Measurements from ENCODE around the gene PCDHGA10. TPM values are rescaled to one million over a fixed set of nuclear protein-coding genes. Genes with fewer than 3 reads are reported as not detected.

The PCDHGA10 gene
- total RNA-seq, 1 experiment from 2014 or later, result 2.9 TPM

Other genes starting within 250 kb of the PCDHGA10 start
- gene PCDHB7, start 240.3 kb upstream of the PCDHGA10 start, total RNA-seq (2014; rRNA removed; shearing (Covaris generic)), result 0.85 and 0.87 TPM in 2 replicates
- gene PCDHB8, start 235.2 kb upstream of the PCDHGA10 start, total RNA-seq (2014; rRNA removed; shearing (Covaris generic)), result 0.75 and 1.8 TPM in 2 replicates
- 11.9 and 16.3 TPM in 2 replicates for gene PCDHB16, start 230.6 kb upstream of the PCDHGA10 start, total RNA-seq (2014; rRNA removed; shearing (Covaris generic))
- 2.7 and 3.8 TPM in 2 replicates for gene PCDHB9, start 225.8 kb upstream of the PCDHGA10 start, total RNA-seq (2014; rRNA removed; shearing (Covaris generic))
- gene PCDHB10, start 220.6 kb upstream of the PCDHGA10 start, total RNA-seq (2014; rRNA removed; shearing (Covaris generic)), result 3.3 and 4.7 TPM in 2 replicates
- gene PCDHB11, start 213.4 kb upstream of the PCDHGA10 start, total RNA-seq (2014; rRNA removed; shearing (Covaris generic)), result 0.34 TPM in 1 of 2 replicates, not detected in the other
- gene PCDHB12, start 204.3 kb upstream of the PCDHGA10 start, total RNA-seq (2014; rRNA removed; shearing (Covaris generic)), result 1.8 and 6.2 TPM in 2 replicates
- 1.3 and 1.7 TPM in 2 replicates for gene PCDHB13, start 199.1 kb upstream of the PCDHGA10 start, total RNA-seq (2014; rRNA removed; shearing (Covaris generic))
- 18.6 and 28.4 TPM in 2 replicates for gene PCDHB14, start 189.6 kb upstream of the PCDHGA10 start, total RNA-seq (2014; rRNA removed; shearing (Covaris generic))
- gene PCDHB15, start 167.6 kb upstream of the PCDHGA10 start, total RNA-seq (2014; rRNA removed; shearing (Covaris generic)), result 0.74 and 1.0 TPM in 2 replicates
- gene SLC25A2, start 108.9 kb upstream of the PCDHGA10 start, total RNA-seq (2014; rRNA removed; shearing (Covaris generic)), result 0.11 and 0.75 TPM in 2 replicates
- gene TAF7, start 92.2 kb upstream of the PCDHGA10 start, total RNA-seq (2014; rRNA removed; shearing (Covaris generic)), result 147 and 154 TPM in 2 replicates
- 2.2 and 3.1 TPM in 2 replicates for gene PCDHGA1, start 82.5 kb upstream of the PCDHGA10 start, total RNA-seq (2014; rRNA removed; shearing (Covaris generic))
- 1.2 and 2.1 TPM in 2 replicates for gene PCDHGA2, start 74.2 kb upstream of the PCDHGA10 start, total RNA-seq (2014; rRNA removed; shearing (Covaris generic))
- gene PCDHGA3, start 69.2 kb upstream of the PCDHGA10 start, total RNA-seq (2014; rRNA removed; shearing (Covaris generic)), result 0.26 TPM in 1 of 2 replicates, not detected in the other
- 0.79 TPM in 1 of 2 replicates, not detected in the other for gene PCDHGB1, start 62.9 kb upstream of the PCDHGA10 start, total RNA-seq (2014; rRNA removed; shearing (Covaris generic))
- gene PCDHGA4, start 58.0 kb upstream of the PCDHGA10 start, total RNA-seq (2014; rRNA removed; shearing (Covaris generic)), result 1.2 and 1.7 TPM in 2 replicates
- 3.8 TPM in 1 of 2 replicates, not detected in the other for gene PCDHGB2, start 53.0 kb upstream of the PCDHGA10 start, total RNA-seq (2014; rRNA removed; shearing (Covaris generic))
- gene PCDHGA5, start 48.8 kb upstream of the PCDHGA10 start, total RNA-seq (2014; rRNA removed; shearing (Covaris generic)), result 0.76 and 1.8 TPM in 2 replicates
- 1.1 TPM in 1 of 2 replicates, not detected in the other for gene PCDHGB3, start 42.7 kb upstream of the PCDHGA10 start, total RNA-seq (2014; rRNA removed; shearing (Covaris generic))
- gene PCDHGA6, start 39.1 kb upstream of the PCDHGA10 start, total RNA-seq (2014; rRNA removed; shearing (Covaris generic)), result 0.38 and 1.4 TPM in 2 replicates
- gene PCDHGA7, start 30.2 kb upstream of the PCDHGA10 start, total RNA-seq (2014; rRNA removed; shearing (Covaris generic)), result 0.82 and 0.91 TPM in 2 replicates
- gene PCDHGB4, start 25.3 kb upstream of the PCDHGA10 start, total RNA-seq (2014; rRNA removed; shearing (Covaris generic)), result 0.09 and 0.18 TPM in 2 replicates
- 0.32 and 1.1 TPM in 2 replicates for gene PCDHGA8, start 20.4 kb upstream of the PCDHGA10 start, total RNA-seq (2014; rRNA removed; shearing (Covaris generic))
- 1.1 and 3.6 TPM in 2 replicates for gene PCDHGB5, start 15.0 kb upstream of the PCDHGA10 start, total RNA-seq (2014; rRNA removed; shearing (Covaris generic))
- gene PCDHGA9, start 10.2 kb upstream of the PCDHGA10 start, total RNA-seq (2014; rRNA removed; shearing (Covaris generic)), result 0.55 TPM in 1 of 2 replicates, not detected in the other
- 1.2 and 1.3 TPM in 2 replicates for gene PCDHGB6, start 5.0 kb upstream of the PCDHGA10 start, total RNA-seq (2014; rRNA removed; shearing (Covaris generic))
- gene PCDHGB7, start 4.7 kb downstream of the PCDHGA10 start, total RNA-seq (2014; rRNA removed; shearing (Covaris generic)), result 1.8 and 2.6 TPM in 2 replicates
- gene PCDHGA11, start 8.1 kb downstream of the PCDHGA10 start, total RNA-seq (2014; rRNA removed; shearing (Covaris generic)), result 0.22 and 0.32 TPM in 2 replicates
- 0.34 TPM in 1 of 2 replicates, not detected in the other for gene PCDHGA12, start 17.5 kb downstream of the PCDHGA10 start, total RNA-seq (2014; rRNA removed; shearing (Covaris generic))
- gene PCDHGC3, start 63.0 kb downstream of the PCDHGA10 start, total RNA-seq (2014; rRNA removed; shearing (Covaris generic)), result 45.5 and 57.8 TPM in 2 replicates
- gene PCDHGC4, start 72.0 kb downstream of the PCDHGA10 start, total RNA-seq (2014; rRNA removed; shearing (Covaris generic)), result 0.22 and 0.39 TPM in 2 replicates
- gene PCDHGC5, start 76.1 kb downstream of the PCDHGA10 start, total RNA-seq (2014; rRNA removed; shearing (Covaris generic)), result 0.21 TPM in 1 of 2 replicates, not detected in the other
- gene DIAPH1, start 206.0 kb downstream of the PCDHGA10 start, total RNA-seq (2014; rRNA removed; shearing (Covaris generic)), result 44.5 and 48.7 TPM in 2 replicates
- gene HDAC3, start 223.9 kb downstream of the PCDHGA10 start, total RNA-seq (2014; rRNA removed; shearing (Covaris generic)), result 85.9 and 93.9 TPM in 2 replicates
- gene RELL2, start 224.0 kb downstream of the PCDHGA10 start, total RNA-seq (2014; rRNA removed; shearing (Covaris generic)), result 5.8 and 10.1 TPM in 2 replicates
- 33.2 and 35.8 TPM in 2 replicates for gene FCHSD1, start 238.4 kb downstream of the PCDHGA10 start, total RNA-seq (2014; rRNA removed; shearing (Covaris generic))

Data from SJSA1 (cell line).